Small intestine (tissue), 7 donors: ENCODE results near the gene ECE1. TPM values are rescaled to one million over a fixed set of nuclear protein-coding genes. Genes with fewer than 3 reads are reported as not detected.
A peak's percentile ranks its signal among the peaks of the same experiment; 100 is the strongest.

Experiments
- DNase-seq, 2 donors: peaks; one replicate each; pipeline versions ENCODE4 v3.0.0 to v3.0.0-alpha.2; 2013
- FAIRE-seq: peaks from 2 replicates; lab custom pipeline; 2012; peaks lifted over from hg19 to GRCh38; lab: Jason Lieb, UNC
- H3K27ac ChIP-seq, 3 donors: one replicate each; pipeline ENCODE4 v1.5.1; 2013; ENCODE audit warnings: low read length in 2 of 3, mild to moderate bottlenecking in 2 of 3, control low read depth in 1 of 3, inconsistent platforms in 1 of 3, low read depth in 1 of 3, moderate library complexity in 1 of 3
- H3K27me3 ChIP-seq, 3 donors: one replicate each; pipeline ENCODE4 v1.6.1; 2013; ENCODE audit warnings: low read length in 3 of 3, inconsistent platforms in 1 of 3; ENCODE audit not compliant: control insufficient read depth in 3 of 3, insufficient read depth in 3 of 3
- H3K36me3 ChIP-seq, 3 donors: one replicate each; pipeline ENCODE4 v1.6.1; 2013; ENCODE audit warnings: low read length in 3 of 3, inconsistent platforms in 1 of 3, low read depth in 1 of 3, mild to moderate bottlenecking in 1 of 3, moderate library complexity in 1 of 3; ENCODE audit not compliant: control insufficient read depth in 3 of 3, insufficient read depth in 2 of 3
- H3K4me1 ChIP-seq, 3 donors: one replicate each; pipeline ENCODE4 v1.6.1; 2013; ENCODE audit warnings: low read length in 2 of 3, inconsistent platforms in 1 of 3, low read depth in 1 of 3, mild to moderate bottlenecking in 1 of 3, moderate library complexity in 1 of 3; ENCODE audit not compliant: control insufficient read depth in 3 of 3, insufficient read depth in 2 of 3
- H3K4me3 ChIP-seq, 3 donors: one replicate each; pipeline ENCODE4 v1.5.1; 2013; ENCODE audit warnings: low read length in 3 of 3, control low read depth in 1 of 3, inconsistent platforms in 1 of 3, low read depth in 1 of 3, mild to moderate bottlenecking in 1 of 3, moderate library complexity in 1 of 3
- H3K9me3 ChIP-seq, 2 donors: one replicate each; pipeline ENCODE4 v1.6.1; 2013; ENCODE audit warnings: low read depth in 1 of 2, low read length in 1 of 2; ENCODE audit not compliant: control insufficient read depth in 2 of 2, insufficient read depth in 1 of 2
- WGBS, 3 donors: extraction: QIAGEN DNeasy Blood & Tissue Kit; methylation state at CpG; one replicate each; pipeline ENCODE4 v1.1.7; 2013; 5-methylcytosine and 5-hydroxymethylcytosine counted together
- polyA plus RNA-seq, 4 donors: library from polyadenylated mRNA; stranded (reverse) in 3 of 4; unstranded in 1 of 4; fragments of 200-250 nt in 3 of 4; fragments of 120-200 nt in 1 of 4; gene quantifications; one replicate each; pipeline versions ENCODE4 v1.2.1 to v1.2.3, GENCODE V29; 2013
- donor health status: healthy with polysubstance abuse.
- donor health status: control.
- donor health status: control.
- donor health status: Bipolar disorder and iron deficiency.
- donor health status: healthy.

ECE1 gene
- polyA plus RNA-seq, 4 donors = 20.8 to 68.9 (median 40.4) TPM

GRCh38 chr1:21308330-21308729 lies 18.1 kb upstream of the ECE1 start:
- DNase-seq = no peak
- Histone ChIP-seq H3K4me1 (peaks cover 0 to 8% (median 1%) of the 10 kb centered on the region in 3 donors), H3K9me3 (no peaks in the 10 kb centered on the region), H3K27ac (peak overlapping the region in 1 of 3 donors; percentile 12), H3K36me3 (peaks cover 0 to 23% (median 0%) of the 10 kb centered on the region in 3 donors), H3K27me3 (no peaks in the 10 kb centered on the region), H3K4me3 (no peak overlapping the region)
- WGBS, 3 donors = 78 to 91% (median 79%) methylated on average over 5 of the region's 5 CpGs
- no peak for FAIRE-seq

DNA sequence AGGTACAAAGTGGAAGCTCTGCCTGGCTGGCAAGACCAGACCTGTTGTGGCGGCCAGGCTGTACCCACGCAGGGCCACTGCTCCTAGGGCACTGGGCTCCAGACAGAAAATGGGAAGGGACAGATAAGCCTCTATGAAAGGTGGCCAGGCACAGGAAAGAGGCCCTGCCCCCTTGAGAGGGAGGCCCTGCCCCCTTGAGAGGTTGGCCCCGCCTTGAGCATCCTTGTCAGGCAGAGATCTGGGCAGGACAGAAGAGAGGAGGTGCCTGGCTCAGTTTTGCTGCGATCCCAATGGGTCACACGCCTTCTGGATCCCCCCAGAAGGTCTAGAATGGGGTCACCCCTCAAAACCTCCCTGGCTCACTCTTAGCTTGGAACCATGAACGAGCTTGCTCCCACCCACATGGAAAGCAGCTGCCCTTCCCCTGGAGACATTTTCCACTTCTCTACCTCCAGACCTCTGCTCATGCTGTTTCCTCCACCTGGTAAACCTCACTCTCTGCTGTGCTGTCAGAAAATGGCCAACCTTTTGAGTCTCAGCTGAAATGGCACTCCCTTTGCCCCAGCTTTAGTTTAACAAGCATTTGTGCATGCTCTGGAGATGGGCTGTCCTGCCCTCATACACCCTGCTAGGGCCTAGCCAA lies 17.5 kb upstream of the ECE1 start:
- Histone ChIP-seq H3K27me3 (no peaks in the 10 kb centered on the region), H3K36me3 (peaks cover 0 to 24% (median 0%) of the 10 kb centered on the region in 3 donors), H3K9me3 (no peaks in the 10 kb centered on the region), H3K4me3 (no peak overlapping the region), H3K4me1 (peaks cover 0 to 10% (median 2%) of the 10 kb centered on the region in 3 donors), H3K27ac (peak overlapping the region in 1 of 3 donors; percentile 12)
- 79 to 87% (median 83%) methylated on average over 6 of the region's 6 CpGs for WGBS, 3 donors
- DNase-seq (no peak), FAIRE-seq (no peak)

DNA sequence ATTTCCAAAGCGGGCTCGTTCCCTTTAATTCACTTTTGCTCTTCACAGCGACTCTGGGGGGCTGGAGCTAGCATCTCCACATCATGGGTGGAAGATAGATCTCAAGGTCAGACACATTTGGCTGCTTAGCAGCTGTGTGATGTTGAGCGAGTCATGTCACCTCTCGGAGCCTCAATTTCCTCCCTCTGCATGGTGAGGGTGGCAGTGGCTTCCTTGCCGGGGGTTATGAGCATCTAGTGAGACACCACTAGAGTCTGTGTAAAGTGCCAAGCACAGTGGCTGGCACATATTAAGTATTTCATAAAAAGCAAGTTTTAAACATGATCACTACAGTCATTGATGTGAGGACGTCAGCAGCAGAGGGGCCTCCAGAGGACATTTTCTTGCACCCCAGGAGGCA lies 16.9 kb upstream of the ECE1 start:
- Histone ChIP-seq H3K27me3 (no peaks in the 10 kb centered on the region), H3K4me3 (no peak overlapping the region), H3K4me1 (peaks cover 0 to 10% (median 2%) of the 10 kb centered on the region in 3 donors), H3K27ac (no peak overlapping the region), H3K36me3 (peaks cover 0 to 26% (median 0%) of the 10 kb centered on the region in 3 donors), H3K9me3 (no peaks in the 10 kb centered on the region)
- FAIRE-seq (no peak), DNase-seq (no peak)
- 89 to 94% (median 92%) methylated on average over 7 of the region's 7 CpGs for WGBS, 3 donors

- H3K27ac ChIP-seq = no peak overlapping the region
- H3K4me1 ChIP-seq = peaks cover 0 to 11% (median 2%) of the 10 kb centered on the region in 3 donors
- FAIRE-seq (no peak), DNase-seq (no peak)
- WGBS, 3 donors = 80 to 88% (median 83%) methylated on average over 1 of the region's 1 CpG
- H3K4me3 ChIP-seq = no peak overlapping the region
- no peaks in the 10 kb centered on the region for H3K27me3 ChIP-seq
- H3K36me3 ChIP-seq = peaks cover 0 to 22% (median 0%) of the 10 kb centered on the region in 3 donors
- no peaks in the 10 kb centered on the region for H3K9me3 ChIP-seq
These were observed 15.6 kb upstream of the ECE1 start for GRCh38 chr1:21305900-21306189.

DNA sequence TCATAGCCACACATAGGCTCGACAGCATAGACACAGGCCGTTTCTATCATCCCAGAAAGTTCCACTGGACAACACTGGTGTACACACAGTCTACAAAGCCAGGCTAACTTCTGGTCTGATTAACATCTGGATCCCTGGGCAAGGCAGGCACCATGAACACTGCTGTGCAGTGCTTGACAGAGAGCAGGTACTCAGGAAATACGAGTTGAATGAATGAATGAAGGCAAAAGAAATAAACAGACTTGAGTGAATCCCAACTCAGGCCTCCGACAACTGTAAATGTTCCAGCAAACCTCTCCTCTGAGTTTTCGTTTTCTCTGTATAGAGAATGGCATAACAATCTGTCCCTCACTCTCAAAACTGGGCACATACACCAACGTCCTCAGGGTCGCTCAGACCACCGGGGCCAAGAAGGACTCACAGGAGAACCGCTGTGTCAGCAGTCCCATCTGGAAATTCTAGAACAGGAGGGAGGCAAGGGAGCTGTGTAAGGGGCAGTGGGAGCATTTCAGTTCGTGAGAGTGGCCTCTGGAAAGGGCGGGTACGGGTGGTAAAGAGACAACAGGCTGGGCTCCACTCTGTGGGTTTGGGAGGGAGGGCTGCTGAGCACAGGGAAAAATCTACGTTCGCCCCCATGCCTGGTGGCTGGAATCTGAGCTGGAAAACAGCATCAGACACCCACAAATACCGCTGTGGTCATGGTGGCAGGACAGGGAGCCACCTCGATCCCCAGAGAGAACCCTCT lies 15.1 kb upstream of the ECE1 start:
- WGBS, 3 donors = 80 to 89% (median 82%) methylated on average over 16 of the region's 16 CpGs
- Histone ChIP-seq H3K27ac (no peak overlapping the region), H3K27me3 (no peaks in the 10 kb centered on the region), H3K4me1 (peaks cover 0 to 12% (median 2%) of the 10 kb centered on the region in 3 donors), H3K4me3 (no peak overlapping the region), H3K36me3 (peaks cover 0 to 22% (median 0%) of the 10 kb centered on the region in 3 donors), H3K9me3 (no peaks in the 10 kb centered on the region)
- FAIRE-seq = no peak
- no peak for DNase-seq

- H3K4me1 ChIP-seq = peaks cover 0 to 12% (median 2%) of the 10 kb centered on the region in 3 donors
- peaks cover 0 to 26% (median 0%) of the 10 kb centered on the region in 3 donors for H3K36me3 ChIP-seq
- 73 to 91% (median 76%) methylated on average over 2 of the region's 2 CpGs for WGBS, 3 donors
- no peak overlapping the region for H3K4me3 ChIP-seq
- no peak overlapping the region for H3K27ac ChIP-seq
- DNase-seq = no peak
- H3K27me3 ChIP-seq = no peaks in the 10 kb centered on the region
- FAIRE-seq = no peak
- no peaks in the 10 kb centered on the region for H3K9me3 ChIP-seq
These were observed 14.2 kb upstream of the ECE1 start for GRCh38 chr1:21304488-21304887.

GRCh38 chr1:21302747-21303715 lies 12.8 kb upstream of the ECE1 start:
- 34 to 54% (median 46%) methylated on average over 10 to 11 of the region's 11 CpGs for WGBS, 3 donors
- H3K36me3 ChIP-seq = peaks cover 0 to 22% (median 0%) of the 10 kb centered on the region in 3 donors
- peaks cover 0 to 13% (median 3%) of the 10 kb centered on the region in 3 donors for H3K4me1 ChIP-seq
- DNase-seq (peak in 1 of 2 donors; percentile 70), FAIRE-seq (no peak)
- H3K4me3 ChIP-seq = no peak overlapping the region
- H3K27ac ChIP-seq = peak overlapping the region in 1 of 3 donors; percentile 11
- H3K27me3 ChIP-seq = no peaks in the 10 kb centered on the region
- H3K9me3 ChIP-seq = no peaks in the 10 kb centered on the region
